Uterus (tissue), 2 donors: ENCODE measurements around the gene ARMH3.

Experiments used
- CTCF ChIP-seq, 4 experiments: fragments of 200-600 bp in 2 of 4; fragments of 450-650 bp in 2 of 4; sonication (generic) in 2 of 4; IDR thresholded peaks; one replicate each; pipeline ENCODE4 v1.5.1; 2016 to 2019; ENCODE audit warnings: antibody characterized with exemption in 4 of 4, mild to moderate bottlenecking in 2 of 4, moderate library complexity in 1 of 4
- POLR2A ChIP-seq, 2 donors: fragments of 450-650 bp; IDR thresholded peaks; one replicate each; pipeline ENCODE4 v1.6.1; 2016; ENCODE audit warnings: antibody characterized with exemption in 2 of 2, mild to moderate bottlenecking in 1 of 2, moderate library complexity in 1 of 2

- TF ChIP-seq CTCF (IDR thresholded peaks at IDR 0.05) (no peak), POLR2A (IDR thresholded peaks at IDR 0.05) (no peak)
Observed at GRCh38 chr10:102085336-102085735, 29.4 kb upstream of the ARMH3 start.
